Measurements from ENCODE around the gene DCTD. TPM values are rescaled to one million over a fixed set of nuclear protein-coding genes. Genes with fewer than 3 reads are reported as not detected.

DCTD gene
- total and polyA plus RNA-seq, 2 of the 13 experiments (the other 11 are each of a cell fraction or from before 2014, with no cell fraction given) = 85.1 to 95.3 TPM

- TF ChIP-seq GMEB1 (CRISPR knock-in tag; IDR thresholded peaks at IDR 0.05; ENCODE audit: borderline replicate concordance) (no peak), ZSCAN22 (CRISPR knock-in tag; IDR thresholded peaks at IDR 0.05) (no peak), RBM22 (optimal IDR thresholded peaks at IDR 0.05; ENCODE audit: low read length) (no peak), SMARCC2 (IDR thresholded peaks at IDR 0.05) (no peak), ZNF562 (CRISPR knock-in tag; IDR thresholded peaks at IDR 0.05; ENCODE audit: borderline replicate concordance) (no peak), E2F1 (CRISPR knock-in tag; IDR thresholded peaks at IDR 0.05) (no peak), ZNF180 (CRISPR knock-in tag; IDR thresholded peaks at IDR 0.05; ENCODE audit: borderline replicate concordance, low read depth) (no peak), ZNF558 (CRISPR knock-in tag; IDR thresholded peaks at IDR 0.05; ENCODE audit: borderline replicate concordance) (no peak; the same call in 1 of the 2 replicates), ZSCAN9 (CRISPR knock-in tag; IDR thresholded peaks at IDR 0.05; ENCODE audit: borderline replicate concordance) (peak; percentile 93), AFF4 (CRISPR knock-in tag; IDR thresholded peaks at IDR 0.05) (no peak), TFAP4 (IDR thresholded peaks at IDR 0.05; ENCODE audit: borderline replicate concordance, low read depth) (0 out of 2 replicates have a peak, but pooled peaks have one; percentile 55), ZZZ3 (CRISPR knock-in tag; IDR thresholded peaks at IDR 0.05; ENCODE audit: borderline replicate concordance) (no peak), ZSCAN12 (CRISPR knock-in tag; IDR thresholded peaks at IDR 0.05) (peak; percentile 88), ZNF775 (CRISPR knock-in tag; IDR thresholded peaks at IDR 0.05; ENCODE audit: borderline replicate concordance) (peak; percentile 78; the same call in 1 of the 2 replicates), MTERF4 (CRISPR knock-in tag; IDR thresholded peaks at IDR 0.05) (no peak), SRY (CRISPR knock-in tag; IDR thresholded peaks at IDR 0.05) (peak; percentile 64; the same call in 1 of the 2 replicates), LRRFIP1 (CRISPR knock-in tag; conservative IDR thresholded peaks at IDR 0.05) (no peak), ATM (IDR thresholded peaks at IDR 0.05; ENCODE audit: borderline replicate concordance) (no peak), TGIF2 (CRISPR knock-in tag; IDR thresholded peaks at IDR 0.05) (peak; percentile 26; the same call in 1 of the 2 replicates)
Measured at GRCh38 chr4:182895791-182896292, 21.3 kb downstream of the DCTD start (continued).

All from HepG2 (cell line).